Lung (tissue), 12 donors: ENCODE measurements around the gene CCDC54. TPM values are rescaled to one million over a fixed set of nuclear protein-coding genes. Genes with fewer than 3 reads are reported as not detected.

Experiments used
- ATAC-seq: fragments of 200-7000 bp; cut with Tn5 transposase; one replicate; pipeline ENCODE4 v1.9.1; 2020; ENCODE audit warnings: moderate number of reproducible peaks; ENCODE audit not compliant: insufficient read depth, low FRiP score
- DNase-seq, 3 donors: peaks; one replicate each; pipeline ENCODE4 v3.0.0-alpha.2; 2013 to 2017
- H3K27ac ChIP-seq, 2 donors: one replicate each; pipeline ENCODE4 v1.5.1; 2013; ENCODE audit warnings: mild to moderate bottlenecking in 2 of 2, moderate library complexity in 2 of 2, control low read depth in 1 of 2, inconsistent platforms in 1 of 2, low read depth in 1 of 2, low read length in 1 of 2
- H3K27me3 ChIP-seq, 3 donors: one replicate each; pipeline ENCODE4 v1.5.1; 2013; ENCODE audit warnings: low read length in 2 of 3; ENCODE audit not compliant: control insufficient read depth in 3 of 3, insufficient read depth in 3 of 3
- H3K36me3 ChIP-seq, 4 donors: one replicate each; pipeline ENCODE4 v1.5.1; 2013; ENCODE audit warnings: low read length in 4 of 4, mild to moderate bottlenecking in 1 of 4, moderate library complexity in 1 of 4; ENCODE audit not compliant: control insufficient read depth in 4 of 4, insufficient read depth in 4 of 4
- H3K4me1 ChIP-seq, 5 donors: one replicate each; pipeline ENCODE4 v1.5.1; 2013; ENCODE audit warnings: low read length in 5 of 5, mild to moderate bottlenecking in 2 of 5, moderate library complexity in 1 of 5; ENCODE audit not compliant: control insufficient read depth in 5 of 5, insufficient read depth in 5 of 5
- H3K4me3 ChIP-seq: one replicate; pipeline ENCODE4 v1.5.1; 2013; ENCODE audit warnings: mild to moderate bottlenecking, control low read depth, moderate library complexity
- H3K9ac ChIP-seq, 2 donors: one replicate each; pipeline ENCODE4 v1.5.1; 2013; ENCODE audit warnings: low read length in 2 of 2, control low read depth in 1 of 2; ENCODE audit not compliant: insufficient read depth in 1 of 2
- H3K9me3 ChIP-seq, 4 donors: one replicate each; pipeline ENCODE4 v1.5.1; 2013; ENCODE audit warnings: low read length in 3 of 4, mild to moderate bottlenecking in 1 of 4, moderate library complexity in 1 of 4; ENCODE audit not compliant: control insufficient read depth in 4 of 4, insufficient read depth in 3 of 4
- WGBS, 2 donors: extraction: QIAGEN DNeasy Blood & Tissue Kit; methylation state at CpG; one replicate each; pipeline ENCODE4 v1.1.7; 2013; 5-methylcytosine and 5-hydroxymethylcytosine counted together
- polyA plus RNA-seq, 2 donors: library from polyadenylated mRNA; stranded (reverse); fragments of 200-250 nt; gene quantifications; one replicate each; pipeline ENCODE4 v1.2.1, GENCODE V29; 2013
- total RNA-seq, 2 donors: library from RNA; depleted of rRNA in 1 of 2; stranded (reverse); fragments of >200 nt in 1 of 2; gene quantifications; one replicate each; pipeline ENCODE4 v1.2.1, GENCODE V29; 2014 to 2021
- TF ChIP-seq, protein P1 (sequence below): IDR thresholded peaks from 2 replicates; pipeline ENCODE4 v1.5.1; 2012; ENCODE audit warnings: mild to moderate bottlenecking; ENCODE audit errors: control extremely low read depth, extremely low read depth
- donor health status: control.
- donor health status: control.
- donor health status: Bipolar disorder and iron deficiency.
- donor health status: healthy.
- donor health status: DM: yes; HTN: yes; CAD: no.

Gene CCDC54
- total and polyA plus RNA-seq, 4 donors: not detected

GRCh38 chr3:107404727-107405469 is 27.7 kb downstream of the CCDC54 start:
- Histone ChIP-seq H3K4me3 (no peak overlapping the region), H3K27ac (no peak overlapping the region), H3K4me1 (no peaks in the 10 kb centered on the region), H3K36me3 (no peaks in the 10 kb centered on the region), H3K9ac (no peak overlapping the region), H3K9me3 (peaks cover 0 to 5% (median 0%) of the 10 kb centered on the region in 4 donors), H3K27me3 (no peaks in the 10 kb centered on the region)
- 89 to 95% methylated on average over 3 of the region's 3 CpGs for WGBS, 2 donors
- DNase-seq (no peak), ATAC-seq (no peak)
- TF ChIP-seq, protein P1, sequence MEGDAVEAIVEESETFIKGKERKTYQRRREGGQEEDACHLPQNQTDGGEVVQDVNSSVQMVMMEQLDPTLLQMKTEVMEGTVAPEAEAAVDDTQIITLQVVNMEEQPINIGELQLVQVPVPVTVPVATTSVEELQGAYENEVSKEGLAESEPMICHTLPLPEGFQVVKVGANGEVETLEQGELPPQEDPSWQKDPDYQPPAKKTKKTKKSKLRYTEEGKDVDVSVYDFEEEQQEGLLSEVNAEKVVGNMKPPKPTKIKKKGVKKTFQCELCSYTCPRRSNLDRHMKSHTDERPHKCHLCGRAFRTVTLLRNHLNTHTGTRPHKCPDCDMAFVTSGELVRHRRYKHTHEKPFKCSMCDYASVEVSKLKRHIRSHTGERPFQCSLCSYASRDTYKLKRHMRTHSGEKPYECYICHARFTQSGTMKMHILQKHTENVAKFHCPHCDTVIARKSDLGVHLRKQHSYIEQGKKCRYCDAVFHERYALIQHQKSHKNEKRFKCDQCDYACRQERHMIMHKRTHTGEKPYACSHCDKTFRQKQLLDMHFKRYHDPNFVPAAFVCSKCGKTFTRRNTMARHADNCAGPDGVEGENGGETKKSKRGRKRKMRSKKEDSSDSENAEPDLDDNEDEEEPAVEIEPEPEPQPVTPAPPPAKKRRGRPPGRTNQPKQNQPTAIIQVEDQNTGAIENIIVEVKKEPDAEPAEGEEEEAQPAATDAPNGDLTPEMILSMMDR: no peak

DNA sequence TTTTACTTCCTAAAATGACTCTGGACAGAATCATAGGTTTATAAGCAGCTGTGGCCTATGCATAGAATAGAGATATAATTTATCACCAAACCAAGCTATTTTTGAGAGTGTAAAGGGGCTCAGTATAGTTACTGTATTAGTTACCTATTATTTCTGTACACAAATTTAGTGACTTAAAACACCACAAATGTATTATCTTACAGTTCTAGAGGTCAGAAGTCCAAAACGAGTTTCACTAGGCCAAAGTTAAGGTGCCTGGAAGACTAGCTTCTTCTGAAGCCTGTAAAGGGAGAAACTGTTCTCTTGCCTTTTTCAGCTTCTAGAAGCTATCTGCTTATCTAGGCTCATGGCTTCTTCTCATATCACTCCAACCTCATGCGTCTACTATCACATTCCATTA is 30.1 kb downstream of the CCDC54 start:
- no peaks in the 10 kb centered on the region for H3K27me3 ChIP-seq
- H3K4me1 ChIP-seq: no peaks in the 10 kb centered on the region
- no peak overlapping the region for H3K9ac ChIP-seq
- ATAC-seq (no peak), DNase-seq (no peak)
- TF ChIP-seq, protein P1: no peak
- no peak overlapping the region for H3K4me3 ChIP-seq
- 48 to 49% methylated on average over 2 of the region's 2 CpGs for WGBS, 2 donors
- H3K9me3 ChIP-seq: peaks cover 0 to 5% (median 0%) of the 10 kb centered on the region in 4 donors
- H3K27ac ChIP-seq: no peak overlapping the region
- no peaks in the 10 kb centered on the region for H3K36me3 ChIP-seq

- H3K4me1 ChIP-seq: no peaks in the 10 kb centered on the region
- ATAC-seq: no peak
- H3K27ac ChIP-seq: no peak overlapping the region
- peaks cover 0 to 5% (median 0%) of the 10 kb centered on the region in 4 donors for H3K9me3 ChIP-seq
- no peak overlapping the region for H3K4me3 ChIP-seq
- TF ChIP-seq, protein P1: no peak
- H3K9ac ChIP-seq: no peak overlapping the region
- H3K27me3 ChIP-seq: no peaks in the 10 kb centered on the region
- WGBS, 2 donors: 97% methylated on average over 5 of the region's 5 CpGs
- no peak for DNase-seq
- no peaks in the 10 kb centered on the region for H3K36me3 ChIP-seq
Measured at GRCh38 chr3:107408513-107408912, 31.3 kb downstream of the CCDC54 start.
